ENCODE measurements around the gene SIAH2. TPM values are rescaled to one million over a fixed set of nuclear protein-coding genes. Genes with fewer than 3 reads are reported as not detected.

The SIAH2 gene
- total RNA-seq, 4 donors from 2014 or later: 24.8 to 102 (median 38.8) TPM

GRCh38 chr3:150766742-150767141 is 3.8 kb upstream of the SIAH2 start:
- H3K36me3 ChIP-seq: no peaks in the 10 kb centered on the region
- in situ Hi-C loops (cut with MboI; ENCODE audit: low pct_ligation_motif_present in 1 of 4, low pct_unique_long_range_greater_than_20kb in 1 of 4, low sequenced_read_pairs in 3 of 4) (loop anchor here in 2 of 4 donors (10.0 to 25.0 kb wide), 2 partner anchors 162 to 521 kb away; partner anchors contain the start of genes P2RY14 (in 1 of the 2) and SELENOT (in 1 of the 2)), intact Hi-C loops (cut with DNase I; ENCODE audit: low total_unique reads) (no loop called here)
- no peak for DNase-seq
- H3K27me3 ChIP-seq: no peaks in the 10 kb centered on the region
- 82 to 94% methylated on average over 3 of the region's 3 CpGs for WGBS, 2 donors (ENCODE audit: low coverage in 1 of 2)
- TF ChIP-seq CTCF (IDR thresholded peaks at IDR 0.05): no peak
- TF ChIP-seq POLR2AphosphoS5 (IDR thresholded peaks at IDR 0.05): no peak
- no peak for TF ChIP-seq EP300 (IDR thresholded peaks at IDR 0.05; ENCODE audit: low read depth)
- TF ChIP-seq POLR2A (IDR thresholded peaks at IDR 0.05): no peak
- no peaks in the 10 kb centered on the region for H3K9me3 ChIP-seq
- no peak overlapping the region for H3K4me3 ChIP-seq
- peaks cover 0 to 21% (median 5%) of the 10 kb centered on the region in 4 donors for H3K4me1 ChIP-seq
- no peak overlapping the region for H3K27ac ChIP-seq

- WGBS, 2 donors (ENCODE audit: low coverage in 1 of 2): 84% methylated on average over 8 of the region's 8 CpGs; no CpG with 5 or more reads in 1 of the 2 donors
- intact Hi-C loops (cut with DNase I; ENCODE audit: low total_unique reads) (no loop called here), in situ Hi-C loops (cut with MboI; ENCODE audit: low pct_ligation_motif_present in 1 of 4, low pct_unique_long_range_greater_than_20kb in 1 of 4, low sequenced_read_pairs in 3 of 4) (loop anchor here in 2 of 4 donors (10.0 to 25.0 kb wide), 2 partner anchors 161 to 521 kb away; partner anchors contain the start of genes P2RY14 (in 1 of the 2) and SELENOT (in 1 of the 2))
- Histone ChIP-seq H3K4me3 (no peak overlapping the region), H3K27me3 (no peaks in the 10 kb centered on the region), H3K9me3 (no peaks in the 10 kb centered on the region), H3K27ac (peak overlapping the region in 1 of 4 donors; percentile 24), H3K4me1 (peaks cover 0 to 26% (median 8%) of the 10 kb centered on the region in 4 donors), H3K36me3 (no peaks in the 10 kb centered on the region)
- no peak for DNase-seq
- TF ChIP-seq EP300 (IDR thresholded peaks at IDR 0.05; ENCODE audit: low read depth) (no peak), POLR2A (IDR thresholded peaks at IDR 0.05) (no peak), CTCF (IDR thresholded peaks at IDR 0.05) (no peak), POLR2AphosphoS5 (IDR thresholded peaks at IDR 0.05) (no peak)
Measured at GRCh38 chr3:150765949-150766720, 3.2 kb upstream of the SIAH2 start.

GRCh38 chr3:150764967-150765366 is 2.0 kb upstream of the SIAH2 start:
- DNase-seq: no peak
- H3K4me3 ChIP-seq: no peak overlapping the region
- no peaks in the 10 kb centered on the region for H3K36me3 ChIP-seq
- no peaks in the 10 kb centered on the region for H3K27me3 ChIP-seq
- H3K4me1 ChIP-seq: peaks cover 0 to 37% (median 20%) of the 10 kb centered on the region in 4 donors
- TF ChIP-seq POLR2AphosphoS5 (IDR thresholded peaks at IDR 0.05) (no peak), POLR2A (IDR thresholded peaks at IDR 0.05) (no peak), CTCF (IDR thresholded peaks at IDR 0.05) (no peak)
- H3K9me3 ChIP-seq: no peaks in the 10 kb centered on the region
- intact Hi-C loops (cut with DNase I; ENCODE audit: low total_unique reads): loop anchor here (5.0 kb wide), 1 partner anchor 218 kb away; the partner anchor contains the start of genes EIF2A and SERP1
- no peak overlapping the region for H3K27ac ChIP-seq
- in situ Hi-C loops (cut with MboI; ENCODE audit: low pct_ligation_motif_present in 1 of 4, low pct_unique_long_range_greater_than_20kb in 1 of 4, low sequenced_read_pairs in 3 of 4): loop anchor here in 2 of 4 donors (10.0 to 25.0 kb wide), 2 partner anchors 160 to 522 kb away; partner anchors contain the start of genes P2RY14 (in 1 of the 2) and SELENOT (in 1 of the 2)
- WGBS, 2 donors (ENCODE audit: low coverage in 1 of 2): 92 to 100% methylated on average over 1 to 2 of the region's 2 CpGs

GRCh38 chr3:150764566-150764965 is 1.6 kb upstream of the SIAH2 start:
- in situ Hi-C loops (cut with MboI; ENCODE audit: low pct_ligation_motif_present in 1 of 4, low pct_unique_long_range_greater_than_20kb in 1 of 4, low sequenced_read_pairs in 3 of 4): loop anchor here in 2 of 4 donors (10.0 to 25.0 kb wide), 2 partner anchors 160 to 523 kb away; partner anchors contain the start of genes P2RY14 (in 1 of the 2) and SELENOT (in 1 of the 2)
- Histone ChIP-seq H3K27ac (peak overlapping the region; percentile 96 to 99 (median 98)), H3K4me1 (peaks cover 0 to 41% (median 24%) of the 10 kb centered on the region in 4 donors), H3K36me3 (no peaks in the 10 kb centered on the region), H3K4me3 (peak overlapping the region in 1 of 4 donors; percentile 85), H3K27me3 (no peaks in the 10 kb centered on the region), H3K9me3 (no peaks in the 10 kb centered on the region)
- intact Hi-C loops (cut with DNase I; ENCODE audit: low total_unique reads): loop anchor here (5.0 kb wide), 1 partner anchor 217 kb away; the partner anchor contains the start of genes EIF2A and SERP1
- no peak for TF ChIP-seq POLR2AphosphoS5 (IDR thresholded peaks at IDR 0.05)
- no peak for TF ChIP-seq POLR2A (IDR thresholded peaks at IDR 0.05)
- no peak for TF ChIP-seq EP300 (IDR thresholded peaks at IDR 0.05; ENCODE audit: low read depth)
- TF ChIP-seq CTCF (IDR thresholded peaks at IDR 0.05): no peak
- no peak for DNase-seq
- 34 to 55% methylated on average over 5 of the region's 5 CpGs for WGBS, 2 donors (ENCODE audit: low coverage in 1 of 2)

Measured in transverse colon (tissue), 4 donors.